Measurements from ENCODE around the gene RTL3.
"Not testable (repeated sequence)": the region's sequence is repeated elsewhere in the genome, so short reads cannot be mapped to it uniquely, and the experiment has no call there.

RTL3 gene

GRCh38 chrX:78643096-78643495 is 16.0 kb downstream of the RTL3 start:
- H3K4me2 ChIP-seq (ENCODE audit: low read length), result no peak overlapping the region
- TF ChIP-seq EZH2phosphoT487 (IDR thresholded peaks at IDR 0.05; ENCODE audit: low read depth), result no peak
- TF ChIP-seq, protein P1, sequence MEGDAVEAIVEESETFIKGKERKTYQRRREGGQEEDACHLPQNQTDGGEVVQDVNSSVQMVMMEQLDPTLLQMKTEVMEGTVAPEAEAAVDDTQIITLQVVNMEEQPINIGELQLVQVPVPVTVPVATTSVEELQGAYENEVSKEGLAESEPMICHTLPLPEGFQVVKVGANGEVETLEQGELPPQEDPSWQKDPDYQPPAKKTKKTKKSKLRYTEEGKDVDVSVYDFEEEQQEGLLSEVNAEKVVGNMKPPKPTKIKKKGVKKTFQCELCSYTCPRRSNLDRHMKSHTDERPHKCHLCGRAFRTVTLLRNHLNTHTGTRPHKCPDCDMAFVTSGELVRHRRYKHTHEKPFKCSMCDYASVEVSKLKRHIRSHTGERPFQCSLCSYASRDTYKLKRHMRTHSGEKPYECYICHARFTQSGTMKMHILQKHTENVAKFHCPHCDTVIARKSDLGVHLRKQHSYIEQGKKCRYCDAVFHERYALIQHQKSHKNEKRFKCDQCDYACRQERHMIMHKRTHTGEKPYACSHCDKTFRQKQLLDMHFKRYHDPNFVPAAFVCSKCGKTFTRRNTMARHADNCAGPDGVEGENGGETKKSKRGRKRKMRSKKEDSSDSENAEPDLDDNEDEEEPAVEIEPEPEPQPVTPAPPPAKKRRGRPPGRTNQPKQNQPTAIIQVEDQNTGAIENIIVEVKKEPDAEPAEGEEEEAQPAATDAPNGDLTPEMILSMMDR (IDR thresholded peaks at IDR 0.05; ENCODE audit: low read depth, low read length), result no peak
- no peaks in the 10 kb centered on the region for H3K27me3 ChIP-seq (ENCODE audit: low read depth, low read length)
- H2AFZ ChIP-seq (ENCODE audit: low read depth, low read length), result no peak overlapping the region
- no peaks in the 10 kb centered on the region for H3K4me1 ChIP-seq (ENCODE audit: low read length)
- no peaks in the 10 kb centered on the region for H4K20me1 ChIP-seq (ENCODE audit: insufficient read depth, low read length)
- no peaks in the 10 kb centered on the region for H3K79me2 ChIP-seq (ENCODE audit: low read length)
- H3K9ac ChIP-seq (ENCODE audit: low read length), result no peak overlapping the region
- H3K9me3 ChIP-seq (ENCODE audit: insufficient read depth, low read length), result no peaks in the 10 kb centered on the region
- H3K27ac ChIP-seq (ENCODE audit: low read length), result no peak overlapping the region
- no peaks in the 10 kb centered on the region for H3K36me3 ChIP-seq (replicated peaks; ENCODE audit: low read depth, low read length)
- no peak overlapping the region for H3K4me3 ChIP-seq (ENCODE audit: low read length)

DNA sequence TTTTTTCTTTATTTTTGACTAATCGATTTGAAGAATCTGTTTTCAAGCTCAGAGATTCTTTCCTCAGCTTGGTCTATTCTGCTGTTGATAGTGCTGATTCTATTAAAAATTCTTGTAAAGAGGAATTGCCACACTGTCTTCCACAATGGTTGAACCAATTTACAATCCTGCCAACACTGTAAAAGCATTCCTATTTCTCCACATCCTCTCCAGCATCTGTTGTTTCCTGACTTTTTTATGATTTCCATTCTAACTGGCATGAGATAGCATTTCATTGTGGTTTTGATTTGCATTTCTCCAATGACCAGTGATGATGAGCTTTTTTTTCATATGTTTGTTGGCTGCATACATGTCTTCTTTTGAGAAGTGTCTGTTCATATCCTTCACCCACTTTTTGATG is 23.0 kb downstream of the RTL3 start:
- H4K20me1 ChIP-seq (ENCODE audit: insufficient read depth, low read length); H2AFZ ChIP-seq (ENCODE audit: low read depth, low read length); H3K9me3 ChIP-seq (ENCODE audit: insufficient read depth, low read length); H3K4me2 ChIP-seq (ENCODE audit: low read length); H3K27me3 ChIP-seq (ENCODE audit: low read depth, low read length); H3K9ac ChIP-seq (ENCODE audit: low read length); H3K36me3 ChIP-seq (replicated peaks; ENCODE audit: low read depth, low read length); H3K27ac ChIP-seq (ENCODE audit: low read length); H3K79me2 ChIP-seq (ENCODE audit: low read length); H3K4me1 ChIP-seq (ENCODE audit: low read length); H3K4me3 ChIP-seq (ENCODE audit: low read length): not testable (repeated sequence)

GRCh38 chrX:78624962-78625909 is 33.9 kb downstream of the RTL3 start:
- Histone ChIP-seq H3K27me3 (ENCODE audit: low read depth, low read length) (no peaks in the 10 kb centered on the region), H3K4me1 (ENCODE audit: low read length) (no peaks in the 10 kb centered on the region), H3K9me3 (ENCODE audit: insufficient read depth, low read length) (no peaks in the 10 kb centered on the region), H2AFZ (ENCODE audit: low read depth, low read length) (no peak overlapping the region), H3K27ac (ENCODE audit: low read length) (no peak overlapping the region), H3K36me3 (replicated peaks; ENCODE audit: low read depth, low read length) (no peaks in the 10 kb centered on the region), H3K9ac (ENCODE audit: low read length) (no peak overlapping the region), H3K4me3 (ENCODE audit: low read length) (no peak overlapping the region), H3K4me2 (ENCODE audit: low read length) (no peak overlapping the region), H4K20me1 (ENCODE audit: insufficient read depth, low read length) (no peaks in the 10 kb centered on the region), H3K79me2 (ENCODE audit: low read length) (no peaks in the 10 kb centered on the region)
- TF ChIP-seq EZH2phosphoT487 (IDR thresholded peaks at IDR 0.05; ENCODE audit: low read depth), result no peak
- TF ChIP-seq, protein P1 (IDR thresholded peaks at IDR 0.05; ENCODE audit: low read depth, low read length), result no peak

DNA sequence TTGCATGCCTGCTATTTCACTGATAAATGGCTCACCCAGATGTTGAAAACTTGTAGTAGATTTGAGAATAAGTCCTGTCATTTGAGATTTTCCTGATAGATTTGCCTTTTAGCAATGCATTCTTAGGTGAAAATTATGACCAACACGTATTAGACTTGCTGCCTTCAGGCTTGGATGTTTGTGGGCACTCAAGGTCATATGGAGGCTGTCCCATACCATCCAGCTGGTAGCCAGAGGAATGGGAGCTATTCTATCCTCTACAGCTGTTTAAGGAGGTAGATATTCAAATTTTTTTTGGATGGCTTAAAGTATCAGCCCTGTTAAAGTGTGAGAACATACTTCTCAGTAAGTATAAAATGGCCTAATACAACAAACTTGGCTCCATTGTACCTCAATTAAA is 34.7 kb downstream of the RTL3 start:
- Histone ChIP-seq H3K9me3 (ENCODE audit: insufficient read depth, low read length) (no peaks in the 10 kb centered on the region), H4K20me1 (ENCODE audit: insufficient read depth, low read length) (no peaks in the 10 kb centered on the region), H3K27me3 (ENCODE audit: low read depth, low read length) (no peaks in the 10 kb centered on the region), H3K9ac (ENCODE audit: low read length) (no peak overlapping the region), H3K36me3 (replicated peaks; ENCODE audit: low read depth, low read length) (no peaks in the 10 kb centered on the region), H3K4me3 (ENCODE audit: low read length) (no peak overlapping the region), H3K4me2 (ENCODE audit: low read length) (no peak overlapping the region), H2AFZ (ENCODE audit: low read depth, low read length) (no peak overlapping the region), H3K27ac (ENCODE audit: low read length) (no peak overlapping the region), H3K4me1 (ENCODE audit: low read length) (no peaks in the 10 kb centered on the region), H3K79me2 (ENCODE audit: low read length) (no peaks in the 10 kb centered on the region)
- TF ChIP-seq, protein P1 (IDR thresholded peaks at IDR 0.05; ENCODE audit: low read depth, low read length), result no peak
- no peak for TF ChIP-seq EZH2phosphoT487 (IDR thresholded peaks at IDR 0.05; ENCODE audit: low read depth)
